ENCODE data around the gene EHMT1.
"Not testable (repeated sequence)": the region's sequence is repeated elsewhere in the genome, so short reads cannot be mapped to it uniquely, and the experiment has no call there.

EHMT1 gene

GRCh38 chr9:137870432-137870831 is 251.6 kb downstream of the EHMT1 start:
- DNase-seq (ENCODE audit: low read depth in 2 of 2), result no peak

GRCh38 chr9:137872296-137872695 is 253.5 kb downstream of the EHMT1 start:
- DNase-seq (ENCODE audit: low read depth in 2 of 2), result no peak

- no peak for DNase-seq (ENCODE audit: low read depth in 2 of 2)
Observed at GRCh38 chr9:137873408-137873807, 254.6 kb downstream of the EHMT1 start.

GRCh38 chr9:137873858-137874362 is 255.1 kb downstream of the EHMT1 start:
- no peak for DNase-seq (ENCODE audit: low read depth in 2 of 2)

- no peak for DNase-seq (ENCODE audit: low read depth in 2 of 2)
Observed at GRCh38 chr9:137875354-137875753, 256.5 kb downstream of the EHMT1 start.

GRCh38 chr9:137875846-137876245 is 257.0 kb downstream of the EHMT1 start:
- DNase-seq (ENCODE audit: low read depth in 2 of 2), result no peak

- no peak for DNase-seq (ENCODE audit: low read depth in 2 of 2)
Observed at GRCh38 chr9:137876269-137876668, 257.5 kb downstream of the EHMT1 start.

- no peak for DNase-seq (ENCODE audit: low read depth in 2 of 2)
Observed at GRCh38 chr9:137876781-137877386, 258.1 kb downstream of the EHMT1 start.

- not testable (repeated sequence) for DNase-seq (ENCODE audit: low read depth in 2 of 2)
Observed at GRCh38 chr9:137877506-137878122, 258.8 kb downstream of the EHMT1 start, which contains the start of gene CACNA1B. Gene CACNA1B, plus strand, starts transcription at chr9:137877782. Its CDS starts 152 bp downstream, at chr9:137877934.

- peak in 1 of 2 donors; percentile 9 for DNase-seq (ENCODE audit: low read depth in 2 of 2)
Observed at GRCh38 chr9:137878146-137878941, 259.5 kb downstream of the EHMT1 start.

GRCh38 chr9:137879052-137879451 is 260.2 kb downstream of the EHMT1 start:
- no peak for DNase-seq (ENCODE audit: low read depth in 2 of 2)

- no peak for DNase-seq (ENCODE audit: low read depth in 2 of 2)
Observed at GRCh38 chr9:137879566-137880150, 260.9 kb downstream of the EHMT1 start.

GRCh38 chr9:137880160-137880975 is 261.6 kb downstream of the EHMT1 start:
- DNase-seq (ENCODE audit: low read depth in 2 of 2), result no peak

- DNase-seq (ENCODE audit: low read depth in 2 of 2), result no peak
Observed at GRCh38 chr9:137880976-137881530, 262.2 kb downstream of the EHMT1 start.

- no peak for DNase-seq (ENCODE audit: low read depth in 2 of 2)
Observed at GRCh38 chr9:137881591-137882505, 263.0 kb downstream of the EHMT1 start.

GRCh38 chr9:137882506-137882821 is 263.7 kb downstream of the EHMT1 start:
- DNase-seq (ENCODE audit: low read depth in 2 of 2), result no peak

- DNase-seq (ENCODE audit: low read depth in 2 of 2), result not testable (repeated sequence)
Observed at GRCh38 chr9:137883977-137884376, 265.2 kb downstream of the EHMT1 start.

- DNase-seq (ENCODE audit: low read depth in 2 of 2), result not testable (repeated sequence)
Observed at GRCh38 chr9:137884547-137884946, 265.7 kb downstream of the EHMT1 start.

GRCh38 chr9:137885121-137885520 is 266.3 kb downstream of the EHMT1 start:
- DNase-seq (ENCODE audit: low read depth in 2 of 2), result not testable (repeated sequence)

Measured in stimulated activated CD8-positive, alpha-beta memory T cell treated with anti-CD3 and anti-CD28 coated beads, Interleukin-2, amount 100 ng/mL, for 48 hours (primary cell).